Colonic mucosa (tissue), 4 donors: Measurements from ENCODE around the gene GLTPD2. TPM values are rescaled to one million over a fixed set of nuclear protein-coding genes. Genes with fewer than 3 reads are reported as not detected.

Source experiments
- DNase-seq: peaks from one replicate; pipeline ENCODE4 v3.0.0-alpha.2; 2020
- H3K27ac ChIP-seq: fragments of 200-600 bp; one replicate; pipeline ENCODE4 v1.8.0; 2021
- H3K27me3 ChIP-seq: fragments of 200-600 bp; one replicate; pipeline ENCODE4 v1.8.0; 2021
- H3K36me3 ChIP-seq: fragments of 200-600 bp; one replicate; pipeline ENCODE4 v1.8.0; 2021
- H3K4me1 ChIP-seq: fragments of 200-600 bp; one replicate; pipeline ENCODE4 v1.8.0; 2021; ENCODE audit warnings: mild to moderate bottlenecking
- H3K4me3 ChIP-seq: fragments of 200-600 bp; one replicate; pipeline ENCODE4 v1.8.0; 2021
- H3K9ac ChIP-seq, 2 donors: one replicate each; pipeline ENCODE4 v1.7.0; 2013; ENCODE audit warnings: control low read depth in 2 of 2, low read depth in 2 of 2, low read length in 2 of 2
- H3K9me3 ChIP-seq: fragments of 200-600 bp; one replicate; pipeline ENCODE4 v1.8.0; 2021
- CTCF ChIP-seq: fragments of 200-600 bp; IDR thresholded peaks from one replicate; pipeline ENCODE4 v1.8.0; 2022; ENCODE audit warnings: antibody characterized with exemption, mild to moderate bottlenecking
- intact Hi-C: fragments of 100-400 bp; cut with DNase I; formaldehyde crosslinking; loops from one replicate; pipeline ENCODE4 v1.14.1; 2022
- total RNA-seq, 2 donors: library from RNA; stranded (reverse); fragmentation: NEBNext Ultra II Directional in 1 of 2; extraction: Animal tissue kit (Norgen Biotek cat#: 25700) in 1 of 2; gene quantifications; one replicate each; pipeline ENCODE4 v1.2.1, GENCODE V29; 2021
- donor health status: healthy.
- donor health status: DM: no; HTN: no; CAD: no.
- donor health status: DM: no; HTN: no; CAD: no.

GLTPD2 gene
- total RNA-seq, 2 donors from 2014 or later: 0.35 to 0.40 TPM

- H3K4me3 ChIP-seq: peak overlapping the region; percentile 58
- H3K27me3 ChIP-seq: peaks cover 5% of the 10 kb centered on the region
- TF ChIP-seq CTCF: peak; percentile 74
- peak; percentile 92 for DNase-seq
- intact Hi-C loops: loop anchor here (2.0 to 5.0 kb wide), 2 partner anchors 58 to 99 kb away; partner anchors contain the start of gene MED11
- no peaks in the 10 kb centered on the region for H3K9me3 ChIP-seq
- H3K27ac ChIP-seq: peak overlapping the region; percentile 94
- H3K9ac ChIP-seq: peak overlapping the region; percentile 77 to 82
- H3K36me3 ChIP-seq: no peaks in the 10 kb centered on the region
- H3K4me1 ChIP-seq: no peaks in the 10 kb centered on the region
Observed at GRCh38 chr17:4789951-4790704, 1.4 kb downstream of the GLTPD2 start.

DNA sequence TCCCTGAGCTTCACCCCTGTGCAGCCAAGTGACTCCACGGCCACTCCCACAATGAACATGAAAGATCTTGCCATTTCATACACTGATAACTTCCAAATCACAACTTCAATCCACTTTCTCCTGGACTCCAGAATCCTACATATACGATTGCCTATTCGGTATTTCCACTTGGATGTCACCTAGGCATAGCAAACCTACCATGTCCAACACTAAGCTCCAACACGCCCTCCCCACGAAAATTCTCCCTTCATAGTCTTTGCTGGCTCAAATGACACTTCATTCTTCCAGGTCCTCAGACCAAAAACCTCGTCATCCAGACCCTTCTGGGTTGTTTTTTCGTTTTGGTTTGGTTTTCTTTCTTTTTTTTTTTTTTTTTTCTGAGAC is 1.9 kb downstream of the GLTPD2 start:
- Histone ChIP-seq H3K9ac (peak overlapping the region; percentile 77 to 82), H3K4me1 (no peaks in the 10 kb centered on the region)

GRCh38 chr17:4795168-4795567 is 6.4 kb downstream of the GLTPD2 start:
- intact Hi-C loops: no loop called here
- Histone ChIP-seq H3K27ac (peak overlapping the region; percentile 49), H3K9ac (no peak overlapping the region), H3K9me3 (no peaks in the 10 kb centered on the region), H3K4me3 (peak overlapping the region; percentile 95), H3K27me3 (no peaks in the 10 kb centered on the region), H3K36me3 (no peaks in the 10 kb centered on the region), H3K4me1 (peaks cover 4% of the 10 kb centered on the region)
- TF ChIP-seq CTCF: no peak
- DNase-seq: no peak

More for the DNA sequence above, 1.9 kb downstream of the GLTPD2 start:
- DNase-seq: no peak
- Histone ChIP-seq H3K27me3 (peaks cover 2% of the 10 kb centered on the region), H3K27ac (peak overlapping the region; percentile 94), H3K9me3 (no peaks in the 10 kb centered on the region), H3K4me3 (peak overlapping the region; percentile 58), H3K36me3 (no peaks in the 10 kb centered on the region)
- intact Hi-C loops: no loop called here
- TF ChIP-seq CTCF: no peak

DNA sequence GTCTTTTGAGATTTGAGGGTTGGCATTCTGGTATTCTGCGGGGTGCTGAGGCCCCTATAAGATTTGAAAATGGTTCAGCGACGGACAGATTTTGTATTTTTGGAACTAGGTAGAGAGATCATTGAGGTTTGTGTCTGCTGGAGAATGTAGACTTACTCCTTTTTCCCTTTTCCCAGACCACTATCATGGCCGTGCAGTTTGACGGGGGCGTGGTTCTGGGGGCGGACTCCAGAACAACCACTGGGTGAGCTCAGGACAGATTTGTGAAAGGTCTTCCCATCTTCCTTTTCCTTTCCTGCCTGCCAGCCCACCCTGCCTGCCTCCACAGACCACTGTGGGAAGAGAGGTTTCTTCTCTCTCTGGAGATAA is 7.8 kb downstream of the GLTPD2 start:
- Histone ChIP-seq H3K4me3 (peak overlapping the region; percentile 95), H3K4me1 (peaks cover 4% of the 10 kb centered on the region), H3K9ac (peak overlapping the region; percentile 76 to 85), H3K9me3 (no peaks in the 10 kb centered on the region), H3K27me3 (no peaks in the 10 kb centered on the region), H3K27ac (no peak overlapping the region), H3K36me3 (no peaks in the 10 kb centered on the region)
- intact Hi-C loops: no loop called here
- no peak for DNase-seq
- no peak for TF ChIP-seq CTCF

DNA sequence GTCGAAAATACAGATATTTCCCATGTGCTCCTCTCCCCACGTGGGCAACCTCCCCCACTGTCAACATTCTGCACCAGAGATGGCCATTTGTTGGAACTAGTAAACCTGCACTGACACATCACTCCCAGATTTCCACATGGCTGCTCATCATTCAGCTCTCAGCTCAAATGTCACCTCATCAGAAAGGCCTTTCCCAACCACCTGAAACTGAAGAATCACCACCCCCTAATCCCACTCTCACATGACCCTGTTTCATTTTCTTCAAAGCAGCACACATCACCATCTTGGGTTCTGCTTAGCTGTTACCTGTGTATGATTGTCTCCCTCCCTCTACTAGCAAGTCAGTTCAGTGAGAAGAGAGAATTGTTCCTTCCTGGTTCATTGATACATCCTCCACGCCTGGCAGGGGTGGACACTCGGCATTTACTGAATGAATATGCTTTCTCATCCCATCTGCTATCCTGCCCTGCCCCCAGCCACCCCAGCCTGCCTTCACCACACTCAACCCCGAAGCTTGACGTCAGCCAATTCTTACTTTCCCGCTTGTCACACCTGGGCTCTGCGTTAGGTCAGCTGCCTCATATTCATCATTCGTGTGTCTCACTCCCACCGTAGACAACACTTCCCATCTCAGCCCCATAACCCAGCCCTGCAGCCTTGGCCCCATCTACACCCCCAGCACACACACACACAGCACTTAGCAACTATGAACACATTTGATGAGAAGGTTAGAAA is 11.9 kb downstream of the GLTPD2 start:
- H3K4me1 ChIP-seq: peaks cover 4% of the 10 kb centered on the region
- no peaks in the 10 kb centered on the region for H3K36me3 ChIP-seq
- H3K9ac ChIP-seq: no peak overlapping the region
- DNase-seq: no peak
- H3K9me3 ChIP-seq: no peaks in the 10 kb centered on the region
- H3K27me3 ChIP-seq: no peaks in the 10 kb centered on the region
- no peak for TF ChIP-seq CTCF
- intact Hi-C loops: no loop called here
- no peak overlapping the region for H3K27ac ChIP-seq
- no peak overlapping the region for H3K4me3 ChIP-seq
